GM18511 (cell line): Measurements from ENCODE around the gene SETX.

Source experiments
- ATAC-seq: cut with Tn5 transposase; IDR thresholded peaks from one replicate; pipeline ENCODE4 v1.9.1; 2021; ENCODE audit warnings: mild to moderate bottlenecking, moderate library complexity; ENCODE audit not compliant: unreplicated experiment

The SETX gene

DNA sequence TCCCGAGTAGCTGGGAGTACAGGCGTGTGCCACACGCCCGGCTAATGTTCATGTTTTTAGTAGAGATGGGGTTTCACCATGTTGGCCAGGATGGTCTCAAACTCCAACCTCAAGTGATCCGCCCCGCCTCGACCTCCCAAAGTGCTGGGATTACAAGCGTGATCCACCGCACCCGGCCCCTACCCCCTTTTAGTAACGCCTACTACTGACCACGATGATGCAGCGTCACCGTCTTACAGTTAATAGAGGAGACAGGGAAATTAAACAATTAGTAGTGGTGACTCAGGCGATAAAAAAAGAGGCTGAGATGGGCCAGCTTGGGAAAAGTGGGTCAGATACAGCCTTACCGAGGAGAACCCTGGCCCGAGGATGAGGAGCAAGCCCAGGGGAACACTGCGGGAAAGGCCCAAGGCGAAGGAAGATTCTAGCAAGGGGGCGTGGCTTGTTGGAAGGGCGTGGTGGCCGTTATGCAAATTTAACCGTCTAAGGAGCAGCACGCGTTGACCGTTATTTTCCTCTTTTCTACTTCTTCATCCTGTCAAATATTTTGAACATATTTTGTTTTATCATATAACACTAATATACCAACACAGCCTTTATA is 1.6 kb upstream of the SETX start:
- ATAC-seq = no peak

DNA sequence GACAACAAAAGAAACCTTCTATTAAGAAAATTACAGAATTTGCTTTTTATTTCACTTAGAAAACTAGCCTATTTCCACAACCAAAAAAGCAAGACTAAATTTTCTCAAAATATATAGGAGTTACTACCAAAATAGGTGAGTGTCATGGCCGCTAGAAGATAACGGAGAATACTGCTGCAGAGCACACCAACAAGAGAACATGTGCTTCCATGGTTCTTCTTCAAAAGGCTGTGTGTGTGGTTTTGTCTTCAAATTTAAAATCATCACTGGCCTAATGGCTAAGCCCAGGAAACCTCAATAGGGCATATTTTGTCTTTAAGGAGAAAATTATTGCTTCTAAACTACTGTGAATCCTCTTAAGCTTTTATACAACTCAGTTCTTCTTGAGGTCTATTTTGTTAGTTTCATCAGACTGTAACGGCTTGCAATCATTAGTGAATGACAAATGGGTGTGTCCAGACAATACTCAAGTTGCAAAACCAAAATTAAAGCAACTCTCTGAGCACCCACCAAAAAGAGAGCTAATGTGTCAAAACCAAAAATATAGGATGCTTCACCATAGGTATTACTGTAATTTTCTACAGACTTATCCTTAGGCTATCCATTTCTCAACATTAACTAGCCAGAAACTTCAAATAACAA is 3.3 kb downstream of the SETX start:
- ATAC-seq = no peak

DNA sequence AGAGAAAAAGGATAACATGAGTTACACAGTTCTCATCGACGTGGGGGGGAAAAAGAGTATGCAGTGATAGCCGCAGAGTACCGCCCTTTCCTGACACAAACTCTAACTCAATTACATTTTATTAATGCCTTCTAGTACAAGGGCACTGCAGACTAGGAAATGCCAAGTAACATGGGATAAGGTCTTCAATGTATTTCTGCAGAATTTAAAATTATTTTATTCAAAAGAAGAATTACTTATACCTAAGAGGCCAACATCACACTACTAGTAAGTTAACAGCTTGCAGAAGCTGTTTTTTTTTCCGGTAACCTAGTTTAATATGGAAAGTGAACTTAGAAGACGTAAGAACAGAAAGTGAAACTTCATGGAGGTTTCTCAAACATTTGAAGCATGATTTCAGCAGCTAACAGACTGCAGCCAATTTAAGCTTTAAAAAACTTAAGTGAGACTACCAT is 3.9 kb downstream of the SETX start:
- ATAC-seq = no peak

DNA sequence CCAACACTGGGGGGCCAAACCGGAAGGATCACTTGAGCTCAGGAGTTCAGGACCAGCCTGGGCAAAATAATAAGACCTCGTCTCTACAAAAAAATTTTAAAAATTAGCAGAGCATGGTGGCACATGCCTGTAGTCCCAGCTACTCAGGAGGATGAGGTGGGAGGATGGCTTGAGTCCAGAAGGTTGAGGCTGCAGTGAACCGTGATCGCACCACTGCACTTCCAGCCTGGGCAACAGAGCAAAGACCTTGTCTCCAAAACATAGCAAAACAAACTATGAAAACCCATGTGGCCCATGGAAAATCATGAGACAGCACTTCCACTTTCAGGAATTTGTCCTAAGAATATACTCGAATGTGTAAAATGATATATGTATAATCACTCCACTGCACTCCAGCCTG is 6.1 kb downstream of the SETX start:
- ATAC-seq = no peak

GRCh38 chr9:132346177-132346576 is 8.6 kb downstream of the SETX start:
- ATAC-seq = no peak

DNA sequence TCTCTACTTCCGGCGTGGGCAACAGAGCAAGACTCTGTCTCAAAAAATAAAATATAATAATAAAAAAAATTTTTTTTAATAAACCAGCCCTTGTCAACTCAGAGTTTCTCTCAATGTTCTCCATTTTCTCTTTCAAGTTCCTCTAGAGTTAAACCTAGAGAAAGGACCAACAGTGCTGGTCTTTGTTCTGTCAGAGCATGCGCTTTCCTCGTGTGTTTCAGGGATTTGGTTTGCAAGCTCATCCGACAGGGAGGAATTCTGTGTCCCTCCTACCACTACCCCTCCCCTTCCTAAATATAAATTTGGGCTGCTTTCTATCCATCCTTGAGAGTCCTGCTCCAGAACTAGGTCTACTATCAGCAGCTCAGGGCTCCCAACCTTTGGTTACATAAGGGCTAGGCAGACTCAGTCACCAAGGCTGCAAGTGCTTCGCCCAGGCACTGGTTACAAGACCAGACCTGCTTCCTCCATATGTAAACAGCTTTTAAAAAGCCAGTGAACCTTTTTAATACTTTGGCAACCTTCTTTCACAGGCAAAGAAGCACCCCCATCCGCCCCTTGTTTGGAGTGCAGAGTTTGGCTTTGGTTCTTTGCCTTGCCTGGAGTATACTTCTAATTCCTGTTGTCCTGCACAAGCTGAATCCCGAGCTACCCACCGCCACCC is 13.5 kb downstream of the SETX start:
- no peak for ATAC-seq

GRCh38 chr9:132334364-132334763 is 20.4 kb downstream of the SETX start:
- no peak for ATAC-seq

DNA sequence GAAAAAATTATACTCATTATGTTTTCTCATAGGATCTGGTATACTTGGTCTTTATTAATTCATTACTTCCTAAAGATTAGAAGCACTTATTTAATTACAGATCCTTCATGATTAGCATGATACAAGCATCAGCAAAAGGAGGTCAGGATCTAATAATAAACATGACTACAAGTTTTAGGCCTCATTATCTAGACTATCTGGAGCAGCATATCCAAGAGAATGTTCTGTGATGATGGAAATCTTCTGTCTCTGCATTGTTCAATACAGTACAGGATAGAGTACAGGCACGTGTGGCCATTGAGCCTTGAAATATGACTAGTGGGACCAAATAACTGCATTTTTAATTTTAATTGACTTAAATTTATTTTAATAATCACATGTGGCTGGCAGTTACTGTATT is 21.2 kb downstream of the SETX start:
- no peak for ATAC-seq

DNA sequence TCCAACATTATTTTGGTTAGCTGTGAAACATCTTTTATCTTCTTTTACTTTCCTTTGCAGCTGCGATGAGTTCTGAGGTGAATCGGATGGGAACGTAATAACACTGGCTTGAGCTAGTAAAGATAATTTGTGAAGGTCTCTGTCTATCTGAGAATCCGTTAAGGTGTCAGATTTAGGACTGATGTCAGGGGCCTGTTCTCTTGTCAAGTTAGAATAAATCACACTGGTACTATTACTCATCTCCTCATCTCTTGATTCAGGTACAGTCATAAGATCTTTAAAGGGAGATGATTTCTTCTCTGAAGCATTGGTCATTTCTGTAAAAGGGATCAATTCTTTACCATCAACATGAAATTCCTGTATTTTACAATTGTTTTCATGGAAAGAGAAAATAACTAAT is 26.2 kb downstream of the SETX start:
- no peak for ATAC-seq

DNA sequence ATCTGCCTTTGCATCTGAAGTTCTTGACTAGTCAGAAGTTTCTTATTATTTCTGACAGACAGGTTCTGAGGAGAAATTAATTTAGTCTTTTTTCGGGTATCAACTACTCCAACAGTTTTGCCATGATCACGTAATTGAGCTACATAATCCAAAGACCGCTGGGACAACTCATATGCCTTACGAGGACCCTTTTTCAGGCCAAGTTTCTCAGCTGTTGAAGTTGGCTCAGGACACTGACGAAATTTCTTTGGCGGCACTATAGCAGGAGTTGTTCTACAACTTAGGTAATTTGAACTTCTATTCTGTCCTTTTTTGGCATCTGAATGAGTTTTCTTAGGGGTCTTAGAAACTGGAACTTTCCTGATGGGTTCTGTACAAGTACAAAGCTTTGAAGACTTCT is 27.2 kb downstream of the SETX start:
- no peak for ATAC-seq

DNA sequence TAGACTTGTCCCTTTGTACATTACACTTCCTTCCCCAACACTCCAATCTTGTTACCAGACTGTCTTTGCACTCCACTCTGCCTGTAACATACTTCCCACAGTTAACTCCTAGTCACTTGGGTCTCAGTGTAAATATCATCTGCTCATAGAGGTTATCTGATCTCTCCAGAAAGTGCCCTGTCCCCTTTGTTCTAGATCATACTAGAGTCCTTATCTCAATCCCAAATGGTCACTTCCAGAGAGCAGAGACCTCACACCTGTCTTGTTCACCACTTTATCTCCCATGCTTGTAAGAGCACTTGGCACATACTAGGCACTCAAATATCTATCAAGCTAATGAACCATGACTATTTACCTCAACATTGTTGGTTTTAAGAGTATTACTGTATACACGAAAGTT is 30.4 kb downstream of the SETX start:
- no peak for ATAC-seq

DNA sequence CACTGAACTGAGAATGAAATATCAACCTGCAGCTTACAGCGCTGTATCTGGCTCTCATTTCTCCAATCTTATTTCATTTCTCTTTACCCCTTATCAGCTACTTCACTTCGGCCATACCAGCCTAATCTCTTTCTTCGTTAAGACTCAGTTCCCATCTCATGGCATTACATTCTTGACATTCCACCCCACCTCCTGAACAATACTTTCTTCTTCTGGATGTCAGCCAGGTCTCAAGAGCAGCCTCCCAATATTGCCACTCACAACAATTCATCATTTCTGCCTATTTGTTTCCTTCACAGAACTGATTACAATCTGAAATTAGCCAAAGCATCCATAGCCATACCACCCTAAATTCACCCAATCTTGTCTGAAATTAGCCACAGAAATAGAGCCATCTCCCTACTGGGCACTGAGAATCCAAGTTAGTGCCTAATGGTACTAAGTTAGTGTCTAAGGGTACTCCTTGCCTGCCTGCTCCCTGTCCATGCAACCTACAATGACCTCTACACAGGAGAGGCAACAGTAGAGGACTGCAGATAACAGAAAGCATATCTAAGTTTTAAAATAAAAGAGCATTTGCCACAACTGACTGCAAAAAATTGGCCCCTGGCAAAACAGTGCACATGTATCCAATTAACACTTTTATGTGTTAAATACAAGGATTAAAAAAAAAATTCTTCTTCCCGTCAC is 35.2 kb downstream of the SETX start:
- ATAC-seq = no peak

GRCh38 chr9:132312873-132313272 is 41.9 kb downstream of the SETX start:
- ATAC-seq = no peak

DNA sequence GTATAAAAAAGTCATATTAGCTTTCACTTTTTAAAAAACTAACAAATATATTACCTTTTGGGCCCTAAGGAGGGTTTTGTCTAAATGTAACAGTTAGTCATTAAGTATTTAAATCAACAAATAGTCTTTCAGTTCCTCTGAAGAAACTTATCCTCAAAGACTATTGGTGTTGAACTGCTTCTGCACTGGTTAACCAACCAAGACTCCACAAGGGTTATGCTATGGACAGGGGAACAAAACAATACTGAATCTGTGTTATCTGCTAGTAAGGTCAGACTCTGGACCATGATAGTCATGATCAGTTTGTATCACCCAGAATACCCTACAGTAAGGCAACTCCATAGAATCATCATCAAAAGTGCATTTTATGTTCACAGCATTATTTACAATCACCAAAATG is 42.4 kb downstream of the SETX start:
- ATAC-seq = no peak

GRCh38 chr9:132311978-132312377 is 42.8 kb downstream of the SETX start:
- no peak for ATAC-seq

GRCh38 chr9:132309056-132309455 is 45.7 kb downstream of the SETX start:
- no peak for ATAC-seq

GRCh38 chr9:132301521-132301920 is 53.3 kb downstream of the SETX start:
- ATAC-seq = no peak

- ATAC-seq = no peak
These were observed 55.6 kb downstream of the SETX start for GRCh38 chr9:132299221-132299620.

GRCh38 chr9:132295181-132295580 is 59.6 kb downstream of the SETX start:
- ATAC-seq = no peak

GRCh38 chr9:132293145-132293721 is 61.6 kb downstream of the SETX start:
- ATAC-seq = no peak

DNA sequence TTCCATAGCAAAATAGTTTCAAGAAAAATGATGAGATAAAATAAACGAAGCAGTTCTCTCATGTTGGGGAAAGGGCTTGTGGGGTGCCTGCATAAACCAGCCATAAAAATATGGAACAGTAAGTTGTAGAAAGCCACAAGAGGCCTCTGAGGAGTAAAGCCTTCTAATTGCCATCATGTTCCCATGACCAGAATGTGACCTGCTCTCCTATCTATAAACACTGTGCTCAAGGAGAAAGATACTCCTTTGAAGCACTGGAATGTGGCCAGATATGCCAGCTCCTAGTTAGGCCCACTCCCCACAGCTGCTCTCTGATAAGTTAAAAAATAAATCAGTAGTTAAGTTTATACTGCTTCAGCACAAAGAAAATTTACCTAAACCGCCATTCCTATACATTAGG is 65.8 kb downstream of the SETX start:
- no peak for ATAC-seq

GRCh38 chr9:132288361-132288760 is 66.4 kb downstream of the SETX start:
- ATAC-seq = no peak
